D721Med (cell line): Measurements from ENCODE around the gene TTC28.
"Not testable (repeated sequence)": the region's sequence is repeated elsewhere in the genome, so short reads cannot be mapped to it uniquely, and the experiment has no call there.

Source experiments
- DNase-seq: peaks from one replicate; pipeline ENCODE4 v3.0.0; 2011; ENCODE audit warnings: low spot score; ENCODE audit not compliant: insufficient read length
- FAIRE-seq: peaks from 2 replicates; lab custom pipeline; 2011; peaks lifted over from hg19 to GRCh38; lab: Jason Lieb, UNC
- CTCF ChIP-seq: IDR thresholded peaks from 2 replicates; pipeline ENCODE4 v1.5.1; 2012; ENCODE audit warnings: mild to moderate bottlenecking, control low read depth; ENCODE audit not compliant: insufficient read depth; ENCODE audit errors: missing control alignments

Gene TTC28

GRCh38 chr22:28205926-28206325, 473.7 kb downstream of the TTC28 start:
- no peak for TF ChIP-seq CTCF
- FAIRE-seq: no peak

GRCh38 chr22:28204382-28204781, 475.3 kb downstream of the TTC28 start:
- no peak for TF ChIP-seq CTCF
- DNase-seq (no peak), FAIRE-seq (no peak)

More at GRCh38 chr22:28205926-28206325, 473.7 kb downstream of the TTC28 start:
- no peak for DNase-seq

GRCh38 chr22:28203286-28203685, 476.4 kb downstream of the TTC28 start:
- FAIRE-seq (no peak), DNase-seq (no peak)
- TF ChIP-seq CTCF: no peak

- no peak for TF ChIP-seq CTCF
- FAIRE-seq: no peak
- no peak for DNase-seq
Measured at GRCh38 chr22:28198692-28199091, 480.9 kb downstream of the TTC28 start.

GRCh38 chr22:28191571-28191970, 488.1 kb downstream of the TTC28 start:
- FAIRE-seq, DNase-seq: not testable (repeated sequence)

GRCh38 chr22:28188178-28188879, 491.3 kb downstream of the TTC28 start:
- DNase-seq (no peak), FAIRE-seq (no peak)
- TF ChIP-seq CTCF: no peak

- TF ChIP-seq CTCF: no peak
- no peak for FAIRE-seq
- no peak for DNase-seq
Measured at GRCh38 chr22:28187612-28188011, 492.0 kb downstream of the TTC28 start.
